ENCODE data around the gene FAM13A. TPM values are rescaled to one million over a fixed set of nuclear protein-coding genes. Genes with fewer than 3 reads are reported as not detected.

FAM13A gene
- total RNA-seq, 4 donors from 2014 or later, result 17.7 to 80.3 (median 46.2) TPM

DNA sequence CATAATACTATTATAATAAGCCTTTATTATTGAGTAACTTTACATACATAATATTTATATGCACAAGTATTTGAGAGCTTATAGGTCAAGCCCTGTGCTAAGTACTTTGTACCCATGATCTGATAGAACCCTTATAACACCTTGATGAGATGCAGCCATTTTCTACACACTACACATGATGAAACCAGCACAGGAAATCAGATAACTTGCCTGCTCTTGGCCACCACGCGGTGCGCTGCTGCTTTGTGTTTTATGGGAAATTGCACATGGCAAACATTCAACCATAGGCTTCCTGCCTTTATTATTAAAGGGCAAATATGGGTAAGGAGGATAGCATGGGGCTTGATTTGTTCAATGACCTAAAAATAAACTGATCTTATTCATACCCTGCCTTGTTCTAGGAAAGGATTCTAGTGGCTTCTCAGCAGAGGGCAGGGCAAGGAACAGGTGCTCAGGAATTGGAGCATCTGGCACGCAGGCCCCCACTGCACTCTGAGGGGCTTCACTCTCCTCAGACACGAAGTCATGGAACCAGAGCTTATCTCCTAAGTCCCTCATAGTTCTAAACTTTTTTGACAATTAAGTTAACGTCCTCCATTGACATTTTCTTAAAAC lies 327.7 kb downstream of the FAM13A start:
- intact Hi-C loops (cut with DNase I; ENCODE audit: low total_unique reads), result no loop called here
- TF ChIP-seq, protein P1, sequence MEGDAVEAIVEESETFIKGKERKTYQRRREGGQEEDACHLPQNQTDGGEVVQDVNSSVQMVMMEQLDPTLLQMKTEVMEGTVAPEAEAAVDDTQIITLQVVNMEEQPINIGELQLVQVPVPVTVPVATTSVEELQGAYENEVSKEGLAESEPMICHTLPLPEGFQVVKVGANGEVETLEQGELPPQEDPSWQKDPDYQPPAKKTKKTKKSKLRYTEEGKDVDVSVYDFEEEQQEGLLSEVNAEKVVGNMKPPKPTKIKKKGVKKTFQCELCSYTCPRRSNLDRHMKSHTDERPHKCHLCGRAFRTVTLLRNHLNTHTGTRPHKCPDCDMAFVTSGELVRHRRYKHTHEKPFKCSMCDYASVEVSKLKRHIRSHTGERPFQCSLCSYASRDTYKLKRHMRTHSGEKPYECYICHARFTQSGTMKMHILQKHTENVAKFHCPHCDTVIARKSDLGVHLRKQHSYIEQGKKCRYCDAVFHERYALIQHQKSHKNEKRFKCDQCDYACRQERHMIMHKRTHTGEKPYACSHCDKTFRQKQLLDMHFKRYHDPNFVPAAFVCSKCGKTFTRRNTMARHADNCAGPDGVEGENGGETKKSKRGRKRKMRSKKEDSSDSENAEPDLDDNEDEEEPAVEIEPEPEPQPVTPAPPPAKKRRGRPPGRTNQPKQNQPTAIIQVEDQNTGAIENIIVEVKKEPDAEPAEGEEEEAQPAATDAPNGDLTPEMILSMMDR (IDR thresholded peaks at IDR 0.05), result no peak
- no peak for TF ChIP-seq POLR2A (IDR thresholded peaks at IDR 0.05)
- DNase-seq, result no peak
- H3K27ac ChIP-seq, result no peak overlapping the region
- H3K9me3 ChIP-seq, result no peaks in the 10 kb centered on the region
- H3K4me3 ChIP-seq, result no peak overlapping the region
- H3K36me3 ChIP-seq, result no peaks in the 10 kb centered on the region
- no peaks in the 10 kb centered on the region for H3K27me3 ChIP-seq
- H3K4me1 ChIP-seq, result no peaks in the 10 kb centered on the region

DNA sequence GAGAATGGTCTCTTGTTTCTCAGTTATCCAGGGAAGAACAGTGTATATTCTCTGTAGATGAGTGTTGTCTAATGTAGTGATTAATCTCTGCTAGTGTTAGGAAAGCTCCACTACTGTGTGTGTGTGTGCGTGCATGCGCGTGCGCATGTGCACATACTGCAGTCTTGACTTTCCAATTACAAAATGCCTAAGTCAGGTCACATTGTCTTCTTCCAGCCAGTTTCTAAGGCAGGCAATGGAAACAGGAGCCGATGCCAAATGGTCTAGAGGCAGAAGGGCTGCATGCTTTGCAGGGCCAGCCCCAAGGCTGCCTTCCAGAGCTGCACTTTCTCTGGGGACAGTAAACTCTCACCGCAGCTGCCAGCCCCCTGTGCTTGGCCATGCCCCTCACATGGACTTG lies 328.8 kb downstream of the FAM13A start:
- H3K36me3 ChIP-seq, result no peaks in the 10 kb centered on the region
- no peak for DNase-seq
- no peak for TF ChIP-seq POLR2A (IDR thresholded peaks at IDR 0.05)
- TF ChIP-seq, protein P1 (IDR thresholded peaks at IDR 0.05), result no peak
- H3K9me3 ChIP-seq, result no peaks in the 10 kb centered on the region
- intact Hi-C loops (cut with DNase I; ENCODE audit: low total_unique reads), result no loop called here
- H3K4me3 ChIP-seq, result no peak overlapping the region
- no peaks in the 10 kb centered on the region for H3K4me1 ChIP-seq
- H3K27ac ChIP-seq, result no peak overlapping the region
- no peaks in the 10 kb centered on the region for H3K27me3 ChIP-seq

DNA sequence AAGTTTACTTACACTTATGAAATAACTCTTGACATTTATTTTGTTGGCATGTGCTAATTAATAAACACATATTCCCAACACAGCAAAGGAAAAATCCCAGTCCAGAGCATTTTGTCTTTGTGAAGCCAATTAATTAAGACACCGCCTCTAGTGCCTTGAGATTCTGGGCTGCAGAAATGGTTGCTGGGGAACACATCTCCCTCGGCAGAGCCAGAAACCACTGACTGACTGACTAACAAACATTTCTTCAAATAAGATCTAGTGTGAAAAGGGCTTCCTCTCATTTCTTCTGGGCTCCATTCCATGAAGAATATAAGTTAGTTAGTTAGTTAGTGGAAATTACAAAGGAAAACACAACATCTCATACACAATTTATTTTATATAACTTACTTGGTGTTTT lies 331.0 kb downstream of the FAM13A start:
- Histone ChIP-seq H3K27ac (no peak overlapping the region), H3K36me3 (no peaks in the 10 kb centered on the region), H3K27me3 (no peaks in the 10 kb centered on the region), H3K4me3 (no peak overlapping the region), H3K9me3 (no peaks in the 10 kb centered on the region), H3K4me1 (no peaks in the 10 kb centered on the region)
- TF ChIP-seq, protein P1 (IDR thresholded peaks at IDR 0.05), result no peak
- no peak for TF ChIP-seq POLR2A (IDR thresholded peaks at IDR 0.05)
- intact Hi-C loops (cut with DNase I; ENCODE audit: low total_unique reads), result no loop called here
- no peak for DNase-seq

DNA sequence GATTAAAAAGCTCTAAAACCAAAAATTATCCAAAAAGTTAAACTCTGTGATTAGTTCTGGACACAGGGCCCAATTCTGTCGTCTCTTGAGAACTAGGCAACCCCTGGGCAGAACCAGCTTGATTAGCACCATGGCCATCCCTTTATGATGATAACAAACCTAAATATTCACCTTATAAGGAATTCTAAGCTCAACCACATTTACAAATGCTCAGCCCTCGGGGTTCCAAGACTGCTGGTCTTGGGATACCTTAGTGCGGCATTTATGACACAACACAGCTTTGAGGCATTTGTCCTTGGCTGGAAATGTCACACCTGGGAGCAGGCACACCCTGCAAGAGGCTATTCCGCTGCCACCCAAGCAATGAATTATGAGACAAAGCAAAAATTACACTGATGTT lies 331.8 kb downstream of the FAM13A start:
- no peaks in the 10 kb centered on the region for H3K36me3 ChIP-seq
- no peak overlapping the region for H3K27ac ChIP-seq
- H3K4me3 ChIP-seq, result no peak overlapping the region
- intact Hi-C loops (cut with DNase I; ENCODE audit: low total_unique reads), result no loop called here
- no peak for DNase-seq
- no peaks in the 10 kb centered on the region for H3K9me3 ChIP-seq
- TF ChIP-seq, protein P1 (IDR thresholded peaks at IDR 0.05), result no peak
- no peak for TF ChIP-seq POLR2A (IDR thresholded peaks at IDR 0.05)
- H3K4me1 ChIP-seq, result no peaks in the 10 kb centered on the region
- no peaks in the 10 kb centered on the region for H3K27me3 ChIP-seq

DNA sequence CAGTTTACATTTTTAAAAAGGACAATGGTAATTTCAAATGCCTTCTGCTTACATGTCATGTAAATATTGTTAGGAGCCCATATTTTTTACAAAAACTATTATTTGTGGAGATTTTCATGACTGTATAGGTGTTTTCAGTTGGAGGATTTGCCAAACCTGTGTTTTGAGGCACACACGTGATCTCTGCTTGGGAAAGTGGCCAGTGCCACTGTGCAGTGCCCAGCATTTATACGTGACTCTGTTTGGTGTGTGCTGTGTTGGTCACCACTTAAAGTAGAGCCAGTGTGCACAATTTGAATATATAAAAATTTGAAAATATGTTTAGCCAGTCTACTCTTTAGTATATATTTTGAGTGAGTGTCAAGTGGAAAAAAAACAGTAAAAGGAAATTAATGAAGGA lies 332.6 kb downstream of the FAM13A start:
- intact Hi-C loops (cut with DNase I; ENCODE audit: low total_unique reads), result no loop called here

More for the DNA sequence above, 332.6 kb downstream of the FAM13A start:
- TF ChIP-seq, protein P1 (IDR thresholded peaks at IDR 0.05), result no peak
- TF ChIP-seq POLR2A (IDR thresholded peaks at IDR 0.05), result no peak
- Histone ChIP-seq H3K4me3 (no peak overlapping the region), H3K27ac (no peak overlapping the region), H3K4me1 (no peaks in the 10 kb centered on the region), H3K27me3 (no peaks in the 10 kb centered on the region), H3K36me3 (no peaks in the 10 kb centered on the region), H3K9me3 (no peaks in the 10 kb centered on the region)
- DNase-seq, result no peak

Measured in uterus (tissue), 4 donors.